ENCODE measurements around the gene GARNL3. TPM values are rescaled to one million over a fixed set of nuclear protein-coding genes. Genes with fewer than 3 reads are reported as not detected.

GARNL3 gene
- total RNA-seq, 1 donor from 2014 or later, result 1.0 TPM

GRCh38 chr9:127370672-127371648 lies 106.4 kb downstream of the GARNL3 start:
- intact Hi-C loops (cut with micrococcal nuclease), result no loop called here

- intact Hi-C loops (cut with micrococcal nuclease), result no loop called here
Observed at GRCh38 chr9:127380479-127380878, 115.9 kb downstream of the GARNL3 start.

- intact Hi-C loops (cut with micrococcal nuclease), result no loop called here
Observed at GRCh38 chr9:127382541-127382940, 118.0 kb downstream of the GARNL3 start.

GRCh38 chr9:127384016-127384730 lies 119.6 kb downstream of the GARNL3 start:
- intact Hi-C loops (cut with micrococcal nuclease), result no loop called here

- intact Hi-C loops (cut with micrococcal nuclease), result loop anchor here (5.0 kb wide), 1 partner anchor 398 kb away; no protein-coding TSS in a partner anchor
Observed at GRCh38 chr9:127384901-127385300, 120.3 kb downstream of the GARNL3 start.

GRCh38 chr9:127386249-127386648 lies 121.7 kb downstream of the GARNL3 start:
- intact Hi-C loops (cut with micrococcal nuclease), result loop anchor here (5.0 kb wide), 1 partner anchor 399 kb away; no protein-coding TSS in a partner anchor

- intact Hi-C loops (cut with micrococcal nuclease), result loop anchor here (5.0 kb wide), 1 partner anchor 400 kb away; no protein-coding TSS in a partner anchor
Observed at GRCh38 chr9:127386981-127387380, 122.4 kb downstream of the GARNL3 start.

GRCh38 chr9:127388037-127388855 lies 123.7 kb downstream of the GARNL3 start:
- intact Hi-C loops (cut with micrococcal nuclease), result loop anchor here (1.0 to 5.0 kb wide), 4 partner anchors 8 to 401 kb away; partner anchors contain the start of genes LRSAM1, RPL12 and ZNF79

- intact Hi-C loops (cut with micrococcal nuclease), result loop anchor here (1.0 to 5.0 kb wide), 4 partner anchors 7 to 402 kb away; partner anchors contain the start of genes LRSAM1, RPL12 and ZNF79
Observed at GRCh38 chr9:127388856-127389238, 124.3 kb downstream of the GARNL3 start.

GRCh38 chr9:127389381-127390247 lies 125.0 kb downstream of the GARNL3 start:
- intact Hi-C loops (cut with micrococcal nuclease), result loop anchor here (2.0 to 10.0 kb wide), 4 partner anchors 35 to 1725 kb away; partner anchors contain the start of genes CRAT, LRSAM1, PTPA and RPL12

GRCh38 chr9:127390248-127390545 lies 125.6 kb downstream of the GARNL3 start:
- intact Hi-C loops (cut with micrococcal nuclease), result loop anchor here (10.0 kb wide), 1 partner anchor 1725 kb away; the partner anchor contains the start of genes CRAT and PTPA

- intact Hi-C loops (cut with micrococcal nuclease), result loop anchor here (10.0 kb wide), 1 partner anchor 1724 kb away; the partner anchor contains the start of genes CRAT and PTPA
Observed at GRCh38 chr9:127390563-127390962, 126.0 kb downstream of the GARNL3 start.

- intact Hi-C loops (cut with micrococcal nuclease), result loop anchor here (10.0 kb wide), 1 partner anchor 1723 kb away; the partner anchor contains the start of genes CRAT and PTPA
Observed at GRCh38 chr9:127392166-127392565, 127.6 kb downstream of the GARNL3 start.

GRCh38 chr9:127392976-127393375 lies 128.4 kb downstream of the GARNL3 start:
- intact Hi-C loops (cut with micrococcal nuclease), result loop anchor here (10.0 kb wide), 1 partner anchor 1722 kb away; the partner anchor contains the start of genes CRAT and PTPA

GRCh38 chr9:127393645-127394044 lies 129.1 kb downstream of the GARNL3 start:
- intact Hi-C loops (cut with micrococcal nuclease), result loop anchor here (10.0 kb wide), 1 partner anchor 1721 kb away; the partner anchor contains the start of genes CRAT and PTPA

GRCh38 chr9:127395497-127396252 lies 131.1 kb downstream of the GARNL3 start:
- intact Hi-C loops (cut with micrococcal nuclease), result loop anchor here (1.0 to 10.0 kb wide), 7 partner anchors 7 to 1719 kb away; partner anchors contain the start of genes CRAT, LRSAM1, NAIF1 and PTPA

GRCh38 chr9:127396253-127396807 lies 131.8 kb downstream of the GARNL3 start:
- intact Hi-C loops (cut with micrococcal nuclease), result loop anchor here (1.0 to 10.0 kb wide), 7 partner anchors 8 to 1718 kb away; partner anchors contain the start of genes CRAT, LRSAM1, NAIF1 and PTPA

Data from T-helper 2 cell treated with Interferon-gamma antibody and Interleukin-4, amounts not matched to agents 100 ng/mL and 5 ng/mL, for 36 hours (primary cell).